AG09319 (cell line): ENCODE data around the gene CAPN10.

Source experiments
- DNase-seq: peaks from one replicate; pipeline ENCODE4 v3.0.0-alpha.2; 2010; ENCODE audit warnings: low read depth; ENCODE audit errors: extremely low read depth
- TF ChIP-seq, protein P1 (sequence below): IDR thresholded peaks from 2 replicates; pipeline ENCODE4 v1.5.1; 2011; ENCODE audit warnings: low read depth, mild to moderate bottlenecking, inconsistent platforms, low read length, moderate library complexity

Gene CAPN10

DNA sequence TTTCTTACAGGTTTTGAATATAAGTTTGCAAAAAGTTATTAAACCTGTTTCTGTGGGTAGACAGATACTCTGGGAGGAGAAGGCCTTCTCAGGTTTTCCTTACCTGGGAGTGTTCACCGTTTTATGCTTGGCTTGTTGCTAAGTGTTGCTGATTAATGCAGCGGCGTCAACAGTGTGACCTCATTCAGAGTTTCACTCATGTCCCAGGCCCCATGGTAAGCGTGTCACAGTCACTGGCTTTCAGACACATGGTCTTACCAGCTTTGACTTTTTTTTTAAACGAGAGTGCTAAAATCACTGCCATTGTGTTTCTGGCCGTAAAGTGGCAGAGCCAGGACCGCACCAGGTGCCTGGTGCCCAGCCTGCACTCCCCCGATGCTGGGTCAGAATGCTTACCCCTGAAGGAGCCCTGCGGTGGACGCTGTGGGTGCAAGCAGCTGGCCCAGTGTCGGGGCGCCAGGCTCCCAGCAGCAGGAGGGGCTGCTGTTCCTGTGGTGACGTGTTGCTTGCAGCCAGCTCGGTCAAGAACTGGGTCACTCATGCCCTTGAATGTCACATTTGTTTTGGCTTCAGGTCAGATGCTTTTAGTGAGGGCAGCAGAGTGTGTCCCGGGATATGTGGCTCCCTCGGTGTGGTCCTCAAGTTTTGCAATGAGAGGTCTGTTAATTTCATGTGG is 3.5 kb downstream of the CAPN10 start:
- no peak for DNase-seq
- TF ChIP-seq, protein P1, sequence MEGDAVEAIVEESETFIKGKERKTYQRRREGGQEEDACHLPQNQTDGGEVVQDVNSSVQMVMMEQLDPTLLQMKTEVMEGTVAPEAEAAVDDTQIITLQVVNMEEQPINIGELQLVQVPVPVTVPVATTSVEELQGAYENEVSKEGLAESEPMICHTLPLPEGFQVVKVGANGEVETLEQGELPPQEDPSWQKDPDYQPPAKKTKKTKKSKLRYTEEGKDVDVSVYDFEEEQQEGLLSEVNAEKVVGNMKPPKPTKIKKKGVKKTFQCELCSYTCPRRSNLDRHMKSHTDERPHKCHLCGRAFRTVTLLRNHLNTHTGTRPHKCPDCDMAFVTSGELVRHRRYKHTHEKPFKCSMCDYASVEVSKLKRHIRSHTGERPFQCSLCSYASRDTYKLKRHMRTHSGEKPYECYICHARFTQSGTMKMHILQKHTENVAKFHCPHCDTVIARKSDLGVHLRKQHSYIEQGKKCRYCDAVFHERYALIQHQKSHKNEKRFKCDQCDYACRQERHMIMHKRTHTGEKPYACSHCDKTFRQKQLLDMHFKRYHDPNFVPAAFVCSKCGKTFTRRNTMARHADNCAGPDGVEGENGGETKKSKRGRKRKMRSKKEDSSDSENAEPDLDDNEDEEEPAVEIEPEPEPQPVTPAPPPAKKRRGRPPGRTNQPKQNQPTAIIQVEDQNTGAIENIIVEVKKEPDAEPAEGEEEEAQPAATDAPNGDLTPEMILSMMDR: no peak

DNA sequence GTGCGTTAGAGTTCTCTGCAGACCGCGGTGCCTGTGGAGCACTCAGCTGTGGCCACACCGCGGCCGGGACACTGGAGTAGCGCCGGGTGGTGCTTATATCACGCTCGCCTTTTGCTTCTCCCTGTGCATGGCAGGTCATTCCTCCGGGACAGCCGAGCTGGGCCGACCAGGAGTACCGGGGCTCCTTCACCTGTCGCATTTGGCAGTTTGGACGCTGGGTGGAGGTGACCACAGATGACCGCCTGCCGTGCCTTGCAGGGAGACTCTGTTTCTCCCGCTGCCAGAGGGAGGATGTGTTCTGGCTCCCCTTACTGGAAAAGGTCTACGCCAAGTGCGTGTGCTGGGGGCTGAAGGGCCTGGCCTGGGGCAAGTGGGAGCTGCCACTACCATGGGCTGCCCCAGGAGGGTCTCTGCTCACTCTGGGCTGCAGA is 4.2 kb downstream of the CAPN10 start:
- no peak for DNase-seq
- TF ChIP-seq, protein P1: no peak

DNA sequence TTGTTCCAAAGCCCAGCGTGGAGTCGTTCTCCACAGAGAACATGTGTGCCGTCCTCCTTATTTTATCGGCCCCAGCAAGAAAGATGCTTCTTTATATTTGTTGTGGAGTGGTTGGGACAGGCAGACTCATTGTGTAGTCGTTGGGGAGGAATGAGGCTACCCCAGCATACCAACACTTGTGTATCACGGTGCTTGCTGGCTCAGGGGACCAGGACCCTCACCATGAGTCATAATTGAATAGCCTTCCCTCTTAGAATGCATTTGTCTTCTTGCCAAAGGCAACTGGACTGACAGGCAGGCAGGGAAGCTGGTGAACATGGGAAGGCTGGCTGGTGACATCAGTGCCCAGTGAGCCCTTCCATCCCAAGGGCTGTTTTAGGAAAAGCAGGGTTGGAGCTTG is 4.7 kb downstream of the CAPN10 start:
- no peak for DNase-seq
- TF ChIP-seq, protein P1: no peak

DNA sequence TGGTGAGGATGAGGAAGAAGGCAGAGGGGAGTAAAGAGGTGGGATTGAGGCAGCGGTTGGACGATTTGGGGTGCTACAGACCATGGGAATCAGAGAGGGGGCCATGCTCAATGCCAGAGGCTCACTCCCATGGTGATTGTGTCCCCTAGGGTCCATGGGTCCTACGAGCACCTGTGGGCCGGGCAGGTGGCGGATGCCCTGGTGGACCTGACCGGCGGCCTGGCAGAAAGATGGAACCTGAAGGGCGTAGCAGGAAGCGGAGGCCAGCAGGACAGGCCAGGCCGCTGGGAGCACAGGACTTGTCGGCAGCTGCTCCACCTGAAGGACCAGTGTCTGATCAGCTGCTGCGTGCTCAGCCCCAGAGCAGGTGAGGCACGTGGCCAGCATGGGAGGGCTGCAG is 5.2 kb downstream of the CAPN10 start:
- TF ChIP-seq, protein P1: no peak

DNA sequence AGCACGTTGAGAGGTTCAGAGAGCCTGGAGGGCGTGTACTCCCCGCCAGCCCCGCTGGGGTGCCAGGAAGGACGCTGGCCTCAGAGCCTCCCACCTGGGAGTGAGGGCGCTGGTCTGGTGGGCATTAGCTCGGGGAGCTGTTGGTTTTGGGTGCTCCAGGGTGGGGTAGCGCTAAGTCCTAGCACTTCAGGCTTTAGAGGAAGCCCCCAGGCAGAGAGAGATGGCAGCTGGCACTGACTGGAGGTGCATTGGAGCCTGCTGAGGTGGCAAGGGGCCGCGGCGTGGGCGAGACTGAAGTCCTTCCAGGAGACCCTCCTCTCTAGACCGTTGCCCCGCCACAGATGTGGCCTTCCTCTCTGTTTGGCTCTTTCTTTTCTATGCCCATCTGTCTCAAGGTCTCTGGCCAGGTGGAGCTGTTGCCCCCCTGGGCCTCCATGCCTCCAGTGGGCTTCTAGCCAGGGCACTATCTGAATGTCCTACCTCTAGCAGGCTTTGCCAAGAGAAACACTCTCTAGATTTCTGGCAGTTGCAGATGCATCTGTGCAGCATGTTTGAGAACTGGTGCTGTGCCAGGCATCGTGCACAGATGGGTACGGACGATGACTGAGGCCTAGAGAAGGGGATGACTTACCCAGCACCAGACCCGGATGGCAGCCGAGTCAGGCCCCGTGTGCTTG is 6.6 kb downstream of the CAPN10 start:
- TF ChIP-seq, protein P1: no peak
- DNase-seq: no peak

More for the DNA sequence above, 5.2 kb downstream of the CAPN10 start:
- DNase-seq: no peak

DNA sequence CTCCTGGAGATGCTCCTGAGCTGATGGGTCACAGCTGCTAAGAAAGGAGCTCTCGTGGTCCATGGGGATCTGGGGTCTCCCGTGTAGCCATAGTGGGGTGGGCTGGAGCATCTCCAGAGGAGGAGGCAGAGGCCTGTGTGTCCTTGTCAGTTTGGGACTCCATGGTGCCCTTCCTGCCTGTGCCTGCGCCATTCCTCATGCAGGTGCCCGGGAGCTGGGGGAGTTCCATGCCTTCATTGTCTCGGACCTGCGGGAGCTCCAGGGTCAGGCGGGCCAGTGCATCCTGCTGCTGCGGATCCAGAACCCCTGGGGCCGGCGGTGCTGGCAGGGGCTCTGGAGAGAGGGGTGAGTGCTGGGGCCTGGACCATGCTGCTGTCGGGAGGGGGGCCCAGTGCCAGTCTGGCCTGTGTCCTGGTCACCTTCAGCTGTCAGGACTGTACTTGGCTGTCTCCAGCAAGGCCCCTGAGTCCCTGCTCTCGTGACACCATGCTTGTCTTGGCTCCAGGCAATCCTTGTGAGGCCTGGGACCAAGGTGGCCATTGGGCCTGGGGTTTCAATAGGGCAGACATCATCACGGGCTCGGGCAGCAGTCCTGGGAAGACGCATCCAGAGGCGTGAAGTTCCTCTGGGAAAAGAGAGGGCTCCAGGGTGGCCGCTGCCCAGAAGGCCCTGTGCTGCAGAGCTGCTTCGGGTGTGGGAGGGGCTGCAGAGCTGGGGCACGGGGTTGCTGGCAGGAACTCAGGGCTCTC is 7.3 kb downstream of the CAPN10 start:
- no peak for DNase-seq
- TF ChIP-seq, protein P1: no peak
